Kidney capillary endothelial cell (primary cell): ENCODE measurements around the gene SMCHD1.
A peak's percentile ranks its signal among the peaks of the same experiment; 100 is the strongest.
"Not testable (repeated sequence)": the region's sequence is repeated elsewhere in the genome, so short reads cannot be mapped to it uniquely, and the experiment has no call there.

ENCODE experiments used
- DNase-seq: peaks from one replicate; pipeline ENCODE4 v3.0.0-alpha.2; 2018; ENCODE audit warnings: low spot score

Gene SMCHD1

DNA sequence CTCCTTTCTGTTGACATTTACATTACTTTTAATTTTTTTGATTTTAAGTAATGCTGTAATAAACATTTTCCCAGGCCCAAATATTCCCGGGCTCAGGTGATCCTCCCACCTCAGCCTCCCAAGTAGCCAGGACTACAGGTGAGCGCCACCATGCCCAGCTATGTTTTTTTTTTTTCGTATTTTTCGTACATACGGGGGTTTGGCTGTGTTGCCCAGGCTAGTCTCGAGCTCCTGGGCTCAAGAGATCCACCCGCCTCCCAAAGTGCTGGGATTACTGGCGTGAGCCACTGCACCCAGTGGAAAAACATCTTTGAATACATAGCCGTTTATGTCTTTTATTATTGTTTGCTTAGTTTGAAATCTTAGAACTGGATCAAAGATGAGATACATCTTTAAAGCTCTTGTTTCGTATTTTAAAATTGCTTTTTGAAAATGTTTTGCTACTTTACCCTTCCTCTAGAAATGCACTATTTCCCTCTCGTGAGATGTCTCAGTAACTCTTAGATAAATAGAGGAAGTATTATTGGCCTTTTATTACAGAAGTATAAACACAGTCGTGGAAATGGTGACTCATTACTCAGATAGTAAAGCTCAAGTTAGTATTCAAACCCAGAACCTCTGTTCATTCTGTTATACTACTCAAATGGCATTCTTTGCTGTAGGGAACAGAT lies 2.4 kb downstream of the SMCHD1 start:
- peak; percentile 46 for DNase-seq

GRCh38 chr18:2660849-2661248 lies 5.3 kb downstream of the SMCHD1 start:
- not testable (repeated sequence) for DNase-seq

GRCh38 chr18:2662288-2662687 lies 6.8 kb downstream of the SMCHD1 start:
- DNase-seq = not testable (repeated sequence)

DNA sequence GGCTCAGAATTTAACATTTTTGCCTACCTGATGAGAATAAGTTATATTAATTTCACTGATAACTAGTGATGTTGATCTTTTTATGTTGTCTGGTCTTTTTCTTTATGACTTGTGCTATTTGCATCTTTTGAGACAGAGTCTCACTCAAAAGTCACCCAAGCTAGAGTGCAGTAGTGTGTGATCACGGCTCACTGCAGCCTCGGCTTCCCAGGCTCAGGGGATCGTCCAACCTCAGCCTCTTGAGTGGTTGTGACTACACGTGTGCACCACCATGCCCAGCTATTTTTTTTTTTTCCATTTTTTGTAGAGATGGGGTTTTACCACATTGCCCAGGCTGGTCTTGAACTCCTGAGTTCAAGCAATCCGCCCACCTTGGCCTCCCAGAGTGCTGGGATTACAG lies 7.5 kb downstream of the SMCHD1 start:
- DNase-seq = no peak

GRCh38 chr18:2672410-2672809 lies 16.9 kb downstream of the SMCHD1 start:
- no peak for DNase-seq

DNA sequence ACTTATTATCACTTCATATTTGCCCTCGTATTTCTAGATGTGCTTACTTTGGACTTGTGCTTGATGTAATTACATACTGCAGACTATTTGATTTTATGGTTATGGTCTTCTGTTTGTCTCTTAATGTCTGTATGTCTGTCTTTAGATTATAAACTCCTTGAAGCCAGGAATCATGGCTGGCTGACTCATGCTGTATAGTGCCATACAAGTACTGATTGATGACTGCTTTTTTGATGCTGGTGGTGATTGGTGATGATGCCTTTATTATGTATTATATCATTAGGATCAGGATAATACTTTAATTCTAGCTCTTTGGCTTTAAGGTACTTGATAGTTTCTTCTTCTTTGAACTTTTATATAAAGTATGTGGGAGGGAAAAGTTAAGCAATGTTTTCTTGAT lies 17.3 kb downstream of the SMCHD1 start:
- no peak for DNase-seq

GRCh38 chr18:2678933-2679332 lies 23.4 kb downstream of the SMCHD1 start:
- not testable (repeated sequence) for DNase-seq

DNA sequence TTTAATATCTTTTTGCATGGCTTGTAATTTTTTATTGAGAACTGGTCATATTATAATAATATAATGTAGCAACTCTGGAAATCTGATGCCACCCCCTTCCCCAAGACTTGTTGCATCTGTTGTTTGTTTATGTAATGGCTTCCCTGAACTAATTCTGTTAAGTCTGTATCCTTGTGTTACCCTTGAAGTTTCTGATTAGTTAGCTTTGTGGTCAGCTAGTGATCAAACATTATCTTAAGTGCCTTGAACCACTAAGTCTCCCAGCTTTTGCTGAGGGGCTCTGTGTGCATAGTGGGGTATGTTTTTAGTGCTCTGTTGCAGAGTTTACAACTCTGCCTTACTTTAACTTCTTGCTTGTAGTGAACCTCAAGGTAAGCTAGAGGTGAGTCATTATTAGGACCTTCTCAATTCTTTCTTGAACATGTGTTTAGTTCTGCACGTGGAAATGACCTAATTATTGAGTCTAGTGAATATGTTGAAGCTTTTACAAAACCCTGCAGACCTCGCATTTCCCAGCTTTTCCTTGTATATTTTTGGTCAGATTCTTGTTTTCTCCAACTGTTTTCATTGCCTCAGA lies 24.8 kb downstream of the SMCHD1 start:
- no peak for DNase-seq

GRCh38 chr18:2681993-2682603 lies 26.6 kb downstream of the SMCHD1 start:
- no peak for DNase-seq

DNA sequence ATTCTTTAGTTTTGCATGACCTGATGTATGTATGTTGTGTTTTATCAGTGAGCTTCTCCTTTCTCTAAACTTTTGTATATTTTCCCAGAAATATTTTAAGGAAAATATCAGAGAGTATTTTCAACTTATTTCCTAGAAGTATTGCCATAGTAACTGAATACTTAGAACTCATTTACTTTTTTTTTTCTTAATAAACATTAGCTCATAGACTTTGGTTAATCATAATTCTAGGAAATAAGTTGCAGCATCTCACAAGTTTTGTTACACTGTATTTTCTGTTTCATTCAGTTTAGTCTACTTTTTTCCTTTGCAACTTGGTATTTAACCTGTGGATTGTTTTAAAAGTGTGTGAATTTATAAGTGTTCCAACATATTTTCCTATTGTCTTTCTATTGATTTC lies 27.5 kb downstream of the SMCHD1 start:
- DNase-seq = no peak

DNA sequence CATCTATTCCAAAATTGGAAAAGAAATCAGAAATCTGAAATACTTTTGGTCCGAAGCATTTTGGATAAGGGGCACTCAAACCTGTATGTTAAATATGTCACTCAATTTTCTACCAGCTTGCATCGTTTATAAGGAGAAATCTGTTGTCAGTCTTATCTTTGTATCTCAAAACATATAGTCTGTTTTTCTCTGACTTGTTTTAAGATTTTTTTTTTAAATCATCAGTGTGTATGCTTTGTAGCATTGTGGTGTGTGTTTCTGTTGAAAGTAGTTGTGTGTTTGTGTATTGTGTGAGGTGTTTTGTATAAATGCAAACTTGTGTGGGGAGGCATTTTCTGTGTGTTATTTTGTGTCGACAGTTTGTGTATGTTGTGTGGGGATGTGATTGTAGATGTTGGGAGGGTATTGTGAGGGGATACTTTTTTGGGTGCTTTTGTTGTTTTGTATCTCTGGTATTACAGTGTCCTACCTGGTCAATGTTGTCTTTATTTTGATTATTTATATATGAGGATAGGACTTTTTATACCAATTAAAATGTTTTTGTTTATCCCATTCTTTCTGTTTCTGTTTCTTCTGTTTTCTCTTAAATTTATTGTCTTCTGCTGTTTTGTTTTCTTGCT lies 30.9 kb downstream of the SMCHD1 start:
- no peak for DNase-seq

- DNase-seq = no peak
Observed at GRCh38 chr18:2687390-2688001, 32.0 kb downstream of the SMCHD1 start.

DNA sequence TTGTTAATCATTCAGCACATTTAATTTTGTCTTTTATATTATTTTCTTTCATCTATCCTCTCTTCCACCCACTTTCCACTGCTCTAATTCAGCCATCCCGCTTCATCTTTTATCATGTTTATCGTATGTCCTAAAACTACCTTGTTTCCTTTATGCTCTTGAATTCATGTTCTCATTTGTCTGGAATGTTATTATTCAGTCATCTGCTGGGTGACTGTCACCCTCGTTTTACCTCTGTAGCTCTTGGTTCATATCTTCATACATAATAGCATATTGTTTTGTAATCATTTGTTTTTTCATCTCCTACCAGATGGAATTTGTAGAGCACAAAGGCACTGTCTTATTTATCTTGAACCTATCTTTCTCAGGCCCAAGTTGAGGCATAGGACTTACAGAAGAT lies 37.0 kb downstream of the SMCHD1 start:
- no peak for DNase-seq

DNA sequence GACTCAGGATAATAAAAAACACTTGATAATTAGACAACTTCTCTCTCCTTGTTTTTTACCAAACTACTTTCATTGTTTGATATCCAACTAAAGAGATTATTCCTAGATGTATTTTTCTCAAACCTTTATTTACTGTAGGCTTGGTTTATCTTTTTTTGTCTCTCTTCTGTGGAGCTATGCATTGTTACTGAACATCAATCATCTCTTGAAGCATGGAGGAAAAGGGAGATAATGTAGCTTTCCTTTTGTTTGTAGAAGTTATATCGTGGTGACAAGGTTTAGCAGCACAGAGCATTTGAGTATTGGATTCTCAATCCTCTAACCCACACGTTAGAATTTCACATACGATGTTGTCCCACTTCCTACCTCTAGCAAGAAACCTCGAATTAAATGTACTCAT lies 41.7 kb downstream of the SMCHD1 start:
- DNase-seq = no peak

DNA sequence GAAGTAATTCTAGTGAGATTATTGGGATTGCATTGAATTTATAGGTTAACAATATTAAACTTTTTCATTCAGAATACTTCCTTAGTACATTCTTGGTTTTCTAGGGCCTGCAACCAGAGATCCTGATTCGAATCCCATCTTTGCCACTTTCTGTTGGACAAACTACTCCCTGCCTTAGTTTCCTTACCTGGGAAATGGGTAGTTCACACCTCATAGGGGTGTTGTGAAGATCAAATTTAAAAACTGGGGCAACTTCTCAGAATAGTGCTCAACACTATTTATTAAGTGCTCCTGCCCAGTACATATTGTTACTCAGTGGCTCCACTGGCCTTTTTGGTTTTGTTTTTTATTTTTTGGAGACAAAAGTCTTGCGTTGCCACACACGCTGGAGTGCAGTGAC lies 43.5 kb downstream of the SMCHD1 start:
- DNase-seq = no peak

- no peak for DNase-seq
Observed at GRCh38 chr18:2704541-2704940, 49.0 kb downstream of the SMCHD1 start.

- no peak for DNase-seq
Observed at GRCh38 chr18:2706903-2707302, 51.4 kb downstream of the SMCHD1 start.

DNA sequence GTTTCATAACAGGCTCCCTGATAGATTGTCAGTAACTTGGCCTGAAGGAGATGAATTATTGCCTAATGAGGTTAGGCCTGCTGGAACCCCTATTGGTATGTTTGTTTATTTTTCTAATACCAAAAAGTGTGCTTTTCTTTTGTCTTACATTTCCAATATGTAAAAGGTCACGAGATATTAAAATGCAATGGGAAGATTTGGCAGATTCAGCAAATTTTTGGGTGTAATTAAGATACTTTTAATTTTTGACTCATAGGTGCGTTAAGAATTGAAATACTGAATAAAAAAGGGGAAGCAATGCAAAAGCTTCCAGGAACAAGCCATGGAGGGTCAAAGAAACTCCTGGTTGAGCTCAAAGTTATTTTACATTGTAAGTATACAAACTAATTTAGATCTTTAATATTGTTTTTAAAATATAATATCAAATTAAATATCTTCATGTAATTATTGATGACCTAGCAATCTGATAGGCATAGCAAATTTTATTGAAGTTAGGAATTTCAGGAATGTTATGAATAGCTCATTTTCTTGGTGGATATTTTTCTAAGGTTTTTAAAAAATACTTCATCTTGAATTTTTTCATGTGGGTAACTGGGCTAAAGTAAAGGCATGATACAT lies 52.1 kb downstream of the SMCHD1 start:
- no peak for DNase-seq

DNA sequence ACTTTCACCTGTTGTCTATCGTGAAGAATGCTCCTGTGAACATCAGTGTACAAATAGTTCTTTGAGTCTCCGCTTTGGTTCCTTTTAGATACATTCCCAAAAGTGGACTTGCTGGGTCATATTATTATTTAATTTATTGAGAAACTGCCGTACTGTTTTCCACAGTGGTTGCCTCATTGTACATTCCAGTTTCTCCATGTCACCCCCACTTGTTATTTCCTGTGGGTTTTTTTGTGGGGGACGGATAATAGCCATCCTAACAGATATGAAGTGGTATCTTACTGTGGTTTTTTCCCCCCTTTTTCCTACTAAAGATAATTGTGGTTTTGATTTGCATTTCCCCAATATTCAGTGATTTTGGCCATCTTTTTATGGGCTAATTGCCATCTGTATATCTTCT lies 53.8 kb downstream of the SMCHD1 start:
- DNase-seq = no peak

- DNase-seq = no peak
Observed at GRCh38 chr18:2714140-2714539, 58.6 kb downstream of the SMCHD1 start.

GRCh38 chr18:2715990-2716389 lies 60.5 kb downstream of the SMCHD1 start:
- DNase-seq = no peak
